Measurements from ENCODE around the gene CIB4. TPM values are rescaled to one million over a fixed set of nuclear protein-coding genes. Genes with fewer than 3 reads are reported as not detected.

Gene CIB4
- total and polyA plus RNA-seq, 2 of the 13 experiments (the other 11 are each of a cell fraction or from before 2014, with no cell fraction given): not detected

DNA sequence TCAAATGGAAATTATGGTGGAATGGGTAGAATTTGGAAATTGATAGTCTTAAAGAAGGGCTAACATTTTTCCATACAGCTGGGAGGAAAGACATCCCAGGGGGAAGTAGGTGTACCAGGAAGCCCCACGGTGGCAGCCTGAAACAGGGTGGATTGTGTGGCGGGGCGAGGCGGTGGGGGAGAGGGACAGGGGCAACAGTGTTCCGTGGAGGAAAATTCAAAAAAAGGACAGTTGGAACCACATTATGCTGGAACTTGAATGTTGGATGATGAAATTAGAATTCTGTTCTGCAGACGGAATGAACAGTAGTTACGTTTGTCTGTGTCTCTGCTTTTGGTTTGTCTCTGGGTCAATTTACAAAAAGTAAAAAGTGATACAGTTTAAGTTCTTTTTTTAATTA is 10.6 kb upstream of the CIB4 start:
- CTCF ChIA-PET (ENCODE audit: low intra/inter-chr PET ratio, low total read pairs): no interaction called here
- POLR2A ChIA-PET: no interaction called here
- no peaks in the 10 kb centered on the region for H4K20me1 ChIP-seq (ENCODE audit: insufficient read depth, low read length)
- in situ Hi-C loops (cut with HindIII; ENCODE audit: extremely low pct_ligation_motif_present, low pct_unique_long_range_greater_than_20kb): no loop called here
- H3K79me2 ChIP-seq (ENCODE audit: insufficient read depth, low read length): no peaks in the 10 kb centered on the region
- H3K4me3 ChIP-seq (replicated peaks in 1 of 3; ENCODE audit: insufficient read depth in 1 of 3, low read depth in 2 of 3, low read length in 3 of 3): no peak overlapping the region
- ATAC-seq: no peak
- H2AFZ ChIP-seq (ENCODE audit: low read length): no peak overlapping the region
- no peaks in the 10 kb centered on the region for H3K4me1 ChIP-seq (ENCODE audit: insufficient read depth, low read length)
- H3K4me2 ChIP-seq (ENCODE audit: low read depth, low read length): no peak overlapping the region
- H3K9me3 ChIP-seq (ENCODE audit: low read length): no peaks in the 10 kb centered on the region
- no peak for DNase-seq (ENCODE audit: low spot score)
- intact Hi-C loops (cut with micrococcal nuclease; ENCODE audit: unreplicated experiment): no loop called here
- no peak overlapping the region for H3K9ac ChIP-seq (ENCODE audit: insufficient read depth, low read depth, low read length)
- 52% methylated on average over 7 of the region's 7 CpGs for WGBS (ENCODE audit: low lambda C conversion rate)
- no peaks in the 10 kb centered on the region for H3K36me3 ChIP-seq (replicated peaks in 1 of 2; ENCODE audit: control insufficient read depth in 1 of 2, insufficient read depth in 2 of 2, low read length in 2 of 2)
- BruUV-seq (replicated peaks): no TSS peak
- H3K27me3 ChIP-seq (ENCODE audit: control insufficient read depth in 1 of 2, insufficient read depth in 2 of 2, low read length in 2 of 2): peaks cover 10 to 66% of the 10 kb centered on the region in 2 experiments; a peak in 4 of 5 replicates
- FAIRE-seq: no peak
- H3K27ac ChIP-seq (ENCODE audit: extremely low read length, insufficient read depth, low read length): no peak overlapping the region
- TF ChIP-seq CHCHD3 (CRISPR knock-in tag; IDR thresholded peaks at IDR 0.05) (no peak), ZMYM4 (CRISPR knock-in tag; IDR thresholded peaks at IDR 0.05) (no peak), SOX13 (IDR thresholded peaks at IDR 0.05) (no peak), SOX13 (CRISPR knock-in tag; conservative IDR thresholded peaks at IDR 0.05 in 1 of 2, IDR thresholded peaks at IDR 0.05 in 1 of 2) (no peak), ZKSCAN5 (CRISPR knock-in tag; IDR thresholded peaks at IDR 0.05) (no peak), ZNF124 (CRISPR knock-in tag; IDR thresholded peaks at IDR 0.05) (no peak), ZNF121 (CRISPR knock-in tag; IDR thresholded peaks at IDR 0.05) (no peak), ZNF30 (CRISPR knock-in tag; IDR thresholded peaks at IDR 0.05) (no peak), NKX3-1 (CRISPR knock-in tag; IDR thresholded peaks at IDR 0.05) (no peak), ZNF264 (CRISPR knock-in tag; IDR thresholded peaks at IDR 0.05) (no peak), ZNF629 (CRISPR knock-in tag; conservative IDR thresholded peaks at IDR 0.05) (no peak)
- TF ChIP-seq, protein P1, sequence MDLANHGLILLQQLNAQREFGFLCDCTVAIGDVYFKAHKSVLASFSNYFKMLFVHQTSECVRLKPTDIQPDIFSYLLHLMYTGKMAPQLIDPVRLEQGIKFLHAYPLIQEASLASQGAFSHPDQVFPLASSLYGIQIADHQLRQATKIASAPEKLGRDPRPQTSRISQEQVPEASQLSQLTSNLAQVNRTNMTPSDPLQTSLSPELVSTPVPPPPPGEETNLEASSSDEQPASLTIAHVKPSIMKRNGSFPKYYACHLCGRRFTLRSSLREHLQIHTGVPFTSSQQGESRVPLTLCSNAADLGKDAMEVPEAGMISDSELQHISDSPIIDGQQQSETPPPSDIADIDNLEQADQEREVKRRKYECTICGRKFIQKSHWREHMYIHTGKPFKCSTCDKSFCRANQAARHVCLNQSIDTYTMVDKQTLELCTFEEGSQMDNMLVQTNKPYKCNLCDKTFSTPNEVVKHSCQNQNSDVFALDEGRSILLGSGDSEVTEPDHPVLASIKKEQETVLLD (CRISPR knock-in tag; IDR thresholded peaks at IDR 0.05; ENCODE audit: low read depth): no peak
- TF ChIP-seq, protein P2, sequence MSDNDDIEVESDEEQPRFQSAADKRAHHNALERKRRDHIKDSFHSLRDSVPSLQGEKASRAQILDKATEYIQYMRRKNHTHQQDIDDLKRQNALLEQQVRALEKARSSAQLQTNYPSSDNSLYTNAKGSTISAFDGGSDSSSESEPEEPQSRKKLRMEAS (IDR thresholded peaks at IDR 0.05): no peak

Data from HepG2 (cell line).